Natural killer cell (primary cell): ENCODE measurements around the gene CRYGA. TPM values are rescaled to one million over a fixed set of nuclear protein-coding genes. Genes with fewer than 3 reads are reported as not detected.
"Not testable (repeated sequence)": the region's sequence is repeated elsewhere in the genome, so short reads cannot be mapped to it uniquely, and the experiment has no call there.

ENCODE experiments used
- ATAC-seq, 3 donors: fragments of 150-1000 bp in 2 of 3; fragments of 200-7000 bp in 1 of 3; cut with Tn5 transposase; 1 replicate in 1 of 3; 2 replicates in 2 of 3; pipeline ENCODE4 v1.10.0; 2021; ENCODE audit warnings: mild to moderate bottlenecking in 2 of 3, moderate library complexity in 2 of 3
- DNase-seq, 2 donors: peaks; one replicate each; pipeline versions ENCODE4 v3.0.0 to v3.0.0-alpha.2; 2013 to 2021; ENCODE audit warnings: mixed read lengths in 1 of 2
- H3K27ac ChIP-seq: one replicate; pipeline ENCODE4 v1.5.1; 2013; ENCODE audit warnings: mild to moderate bottlenecking, low read length
- H3K27me3 ChIP-seq: one replicate; pipeline ENCODE4 v1.6.1; 2013; ENCODE audit warnings: low read length; ENCODE audit not compliant: control insufficient read depth, insufficient read depth
- H3K36me3 ChIP-seq: one replicate; pipeline ENCODE4 v1.6.1; 2013; ENCODE audit warnings: low read length; ENCODE audit not compliant: control insufficient read depth, insufficient read depth
- H3K4me1 ChIP-seq: one replicate; pipeline ENCODE4 v1.6.1; 2013; ENCODE audit warnings: low read length; ENCODE audit not compliant: control insufficient read depth, insufficient read depth
- H3K4me3 ChIP-seq: one replicate; pipeline ENCODE4 v1.5.1; 2013; ENCODE audit warnings: low read length
- H3K9me3 ChIP-seq: one replicate; pipeline ENCODE4 v1.6.1; 2013; ENCODE audit warnings: low read length; ENCODE audit not compliant: control insufficient read depth, insufficient read depth
- H3K27ac Mint-ChIP-seq, 2 donors: one replicate each; pipeline ENCODE4 v1.8.0; 2022; ENCODE audit warnings: mild to moderate bottlenecking in 2 of 2, mixed read lengths in 2 of 2, moderate library complexity in 1 of 2
- H3K27me3 Mint-ChIP-seq, 2 donors: one replicate each; pipeline ENCODE4 v1.8.0; 2022; ENCODE audit warnings: low read depth in 2 of 2, mixed read lengths in 2 of 2
- H3K36me3 Mint-ChIP-seq: one replicate; pipeline ENCODE4 v1.8.0; 2022; ENCODE audit warnings: mixed read lengths
- H3K4me1 Mint-ChIP-seq, 2 donors: one replicate each; pipeline ENCODE4 v1.8.0; 2022; ENCODE audit warnings: mixed read lengths in 2 of 2
- H3K4me3 Mint-ChIP-seq: one replicate; pipeline ENCODE4 v1.8.0; 2022; ENCODE audit warnings: mild to moderate bottlenecking, moderate library complexity, mixed read lengths
- H3K9me3 Mint-ChIP-seq, 2 donors: one replicate each; pipeline ENCODE4 v1.8.0; 2022; ENCODE audit warnings: mixed read lengths in 2 of 2
- CTCF ChIP-seq: fragments of 200-600 bp; IDR thresholded peaks from one replicate; pipeline ENCODE4 v1.8.0; 2022; ENCODE audit warnings: antibody characterized with exemption
- WGBS: methylation state at CpG from one replicate; pipeline ENCODE4 v1.1.7; 2013; ENCODE audit warnings: missing lambda C conversion rate; ENCODE audit not compliant: insufficient coverage; 5-methylcytosine and 5-hydroxymethylcytosine counted together
- intact Hi-C: fragments of 100-400 bp; cut with micrococcal nuclease; formaldehyde crosslinking; loops from one replicate; pipeline ENCODE4 v1.14.2; 2022
- total RNA-seq, 4 donors: library from RNA; stranded (reverse); fragments of 120-200 nt in 1 of 4; gene quantifications; one replicate each; pipeline versions ENCODE4 v1.2.3 to v1.2.4, GENCODE V29; 2013 to 2022

Gene CRYGA
- total RNA-seq, 3 donors from 2014 or later (not counting 1 experiment from before 2014, with no cell fraction given), result not detected

- intact Hi-C loops, result no loop called here
- H3K4me3 ChIP-seq, result no peak overlapping the region
- WGBS, result 82% methylated on average over 13 of the region's 14 CpGs
- H3K27me3 ChIP-seq, result no peaks in the 10 kb centered on the region
- no peak overlapping the region for H3K27ac ChIP-seq
- H3K9me3 ChIP-seq, result no peaks in the 10 kb centered on the region
- Mint-ChIP-seq H3K4me1 (no peaks in the 10 kb centered on the region), H3K27ac (no peak overlapping the region), H3K9me3 (no peaks in the 10 kb centered on the region), H3K27me3 (no peaks in the 10 kb centered on the region), H3K36me3 (no peaks in the 10 kb centered on the region), H3K4me3 (no peak overlapping the region)
- no peak for DNase-seq
- ATAC-seq, result no peak
- H3K4me1 ChIP-seq, result no peaks in the 10 kb centered on the region
- H3K36me3 ChIP-seq, result no peaks in the 10 kb centered on the region
- no peak for TF ChIP-seq CTCF
Observed at GRCh38 chr2:208142925-208143799, 20.2 kb downstream of the CRYGA start.

GRCh38 chr2:208142240-208142924 lies 21.0 kb downstream of the CRYGA start:
- H3K4me1 ChIP-seq, result no peaks in the 10 kb centered on the region
- H3K4me1 Mint-ChIP-seq, result no peaks in the 10 kb centered on the region
- no peaks in the 10 kb centered on the region for H3K27me3 Mint-ChIP-seq
- no peaks in the 10 kb centered on the region for H3K36me3 Mint-ChIP-seq
- no peaks in the 10 kb centered on the region for H3K9me3 ChIP-seq
- WGBS, result 86% methylated on average over 8 of the region's 8 CpGs
- intact Hi-C loops, result no loop called here
- no peaks in the 10 kb centered on the region for H3K36me3 ChIP-seq
- no peak for TF ChIP-seq CTCF
- no peak overlapping the region for H3K4me3 Mint-ChIP-seq
- H3K27ac Mint-ChIP-seq, result no peak overlapping the region
- no peaks in the 10 kb centered on the region for H3K9me3 Mint-ChIP-seq
- DNase-seq, result no peak
- no peak overlapping the region for H3K27ac ChIP-seq
- H3K4me3 ChIP-seq, result no peak overlapping the region
- no peaks in the 10 kb centered on the region for H3K27me3 ChIP-seq
- ATAC-seq, result no peak

GRCh38 chr2:208139447-208139846 lies 23.9 kb downstream of the CRYGA start:
- intact Hi-C loops, result no loop called here
- WGBS, result 88% methylated on average over 18 of the region's 18 CpGs
- peaks cover 15% of the 10 kb centered on the region for H3K4me1 ChIP-seq
- Mint-ChIP-seq H3K27me3 (no peaks in the 10 kb centered on the region), H3K36me3 (no peaks in the 10 kb centered on the region), H3K27ac (no peak overlapping the region), H3K4me1 (peaks cover 12% of the 10 kb centered on the region in 2 donors), H3K4me3 (no peak overlapping the region), H3K9me3 (no peaks in the 10 kb centered on the region)
- H3K9me3 ChIP-seq, result no peaks in the 10 kb centered on the region
- TF ChIP-seq CTCF, result no peak
- H3K4me3 ChIP-seq, result no peak overlapping the region
- H3K36me3 ChIP-seq, result no peaks in the 10 kb centered on the region
- DNase-seq (no peak), ATAC-seq (no peak)
- H3K27ac ChIP-seq, result no peak overlapping the region
- H3K27me3 ChIP-seq, result no peaks in the 10 kb centered on the region

GRCh38 chr2:208138334-208138733 lies 25.1 kb downstream of the CRYGA start:
- H3K27me3 Mint-ChIP-seq, H3K27ac ChIP-seq, ATAC-seq, H3K9me3 ChIP-seq, DNase-seq, H3K27me3 ChIP-seq, H3K4me3 ChIP-seq, H3K4me3 Mint-ChIP-seq, H3K36me3 ChIP-seq, H3K9me3 Mint-ChIP-seq, H3K27ac Mint-ChIP-seq, intact Hi-C loops, H3K36me3 Mint-ChIP-seq: not testable (repeated sequence)
- 97% methylated on average over 7 of the region's 7 CpGs for WGBS
- H3K4me1 Mint-ChIP-seq, result peaks cover 12% of the 10 kb centered on the region in 2 donors
- peaks cover 19% of the 10 kb centered on the region for H3K4me1 ChIP-seq
